Choroid plexus epithelial cell (primary cell): ENCODE data around the gene RSBN1.
A peak's percentile ranks its signal among the peaks of the same experiment; 100 is the strongest.

ENCODE experiments used
- DNase-seq: peaks from one replicate; pipeline ENCODE4 v3.0.0-alpha.2; 2010; ENCODE audit warnings: low read depth
- H3K4me3 ChIP-seq: 2 replicates; pipeline ENCODE4 v1.5.1; 2011; ENCODE audit warnings: low read depth, mild to moderate bottlenecking, control low read depth, low read length, moderate library complexity
- CTCF ChIP-seq: conservative IDR thresholded peaks from 2 replicates; pipeline ENCODE4 v1.5.1; 2011; ENCODE audit warnings: low read depth, mild to moderate bottlenecking, control low read depth, inconsistent platforms, low read length, moderate library complexity

Gene RSBN1

DNA sequence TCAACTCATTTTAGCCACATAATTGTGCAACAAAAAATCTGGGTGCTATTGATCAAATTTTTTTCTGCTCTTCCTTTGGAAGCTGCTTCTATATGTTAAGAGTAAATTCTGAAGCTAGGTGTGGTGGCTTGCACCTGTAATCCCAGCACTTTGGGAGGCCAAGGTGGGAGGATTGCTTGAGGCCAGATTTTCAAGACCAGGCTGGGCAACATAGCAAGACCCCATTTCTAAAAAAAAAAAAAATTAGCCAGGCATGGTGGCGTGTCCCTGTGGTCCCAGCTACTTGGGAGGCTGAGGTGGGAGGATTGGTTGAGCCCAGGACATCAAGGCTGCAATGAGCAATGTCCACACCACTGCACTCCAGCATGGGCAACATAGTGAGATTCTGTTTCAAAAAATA is 24.3 kb upstream of the RSBN1 start:
- TF ChIP-seq CTCF: no peak
- no peak overlapping the region for H3K4me3 ChIP-seq
- no peak for DNase-seq

- TF ChIP-seq CTCF: peak; percentile 37
- DNase-seq: peak; percentile 76
- no peak overlapping the region for H3K4me3 ChIP-seq
Observed at GRCh38 chr1:113835686-113836290, 23.5 kb upstream of the RSBN1 start.

DNA sequence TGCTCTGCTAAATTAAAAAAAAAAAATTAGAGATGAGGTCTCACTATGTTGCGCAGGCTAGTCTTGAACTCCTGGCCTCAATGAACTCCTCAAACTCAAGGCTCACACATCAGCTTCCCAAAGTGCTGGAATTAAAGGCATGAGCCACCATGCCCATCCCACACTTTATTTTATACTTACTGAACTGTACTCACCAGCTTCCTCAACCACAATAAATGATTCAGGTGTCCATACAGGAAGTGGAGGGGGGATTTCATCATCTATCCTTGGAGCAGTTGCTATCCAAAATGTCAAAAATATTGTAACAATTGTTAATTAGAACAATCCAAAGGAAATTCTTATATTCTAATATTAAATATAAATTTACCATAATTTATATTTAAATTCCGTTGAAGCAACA is 22.4 kb upstream of the RSBN1 start:
- no peak for DNase-seq
- no peak for TF ChIP-seq CTCF
- no peak overlapping the region for H3K4me3 ChIP-seq

DNA sequence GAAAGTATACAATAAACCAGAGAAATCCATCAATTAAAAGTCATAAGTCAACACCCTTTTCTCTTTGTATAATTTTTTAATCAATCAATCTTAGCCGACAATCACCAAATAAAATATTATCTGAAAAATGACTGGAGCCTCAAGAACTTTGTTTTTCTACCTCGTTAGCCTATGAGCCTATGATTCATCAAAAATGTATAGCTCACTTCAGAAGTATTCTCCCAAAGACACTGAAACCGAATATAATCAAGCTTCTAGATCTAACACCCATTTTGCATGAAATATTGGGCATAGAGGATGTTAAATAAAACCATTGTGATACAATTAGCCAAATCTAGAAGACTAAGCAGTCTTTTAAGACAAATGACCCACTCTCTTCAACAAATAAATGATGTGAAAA is 17.8 kb upstream of the RSBN1 start:
- no peak overlapping the region for H3K4me3 ChIP-seq
- TF ChIP-seq CTCF: no peak
- DNase-seq: peak; percentile 53

DNA sequence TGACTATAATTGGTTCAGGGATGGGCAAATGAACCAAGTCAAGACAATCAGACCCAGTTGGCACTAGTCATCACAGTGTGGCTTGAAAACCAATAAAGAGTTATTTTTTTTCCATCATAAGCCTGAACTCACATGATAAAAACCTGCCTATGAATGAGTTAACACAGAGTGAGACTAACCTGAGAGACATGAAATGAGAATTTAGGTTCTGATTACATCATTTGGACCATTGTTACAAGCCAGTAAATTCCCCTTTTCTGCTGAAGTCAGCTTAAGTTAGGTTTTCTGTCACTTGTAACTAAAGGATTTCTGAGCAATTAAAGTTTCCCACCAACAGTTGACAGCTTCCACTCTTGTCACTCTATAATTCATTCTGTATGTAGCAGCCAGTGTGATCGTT is 9.6 kb upstream of the RSBN1 start:
- no peak for TF ChIP-seq CTCF
- no peak overlapping the region for H3K4me3 ChIP-seq
- DNase-seq: no peak

DNA sequence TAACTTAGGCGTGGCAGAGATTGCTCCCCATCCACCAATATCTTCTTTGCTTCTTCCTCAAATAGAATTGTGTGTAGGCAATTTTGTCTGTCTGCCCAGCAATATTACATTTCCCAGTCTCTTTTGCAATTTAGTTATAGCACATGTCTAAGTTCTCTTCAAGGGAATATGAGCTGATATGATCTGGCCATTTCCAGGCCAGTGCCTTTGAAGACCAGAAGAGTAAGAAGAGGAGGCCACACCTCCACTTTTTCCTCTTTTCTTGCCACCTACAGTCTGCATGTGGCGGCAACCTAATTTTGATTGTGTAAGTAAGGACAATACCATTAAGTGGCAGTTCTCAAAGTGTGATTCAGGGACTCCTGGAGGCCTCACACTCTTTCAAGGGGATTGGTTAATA is 6.3 kb upstream of the RSBN1 start:
- no peak for DNase-seq
- no peak overlapping the region for H3K4me3 ChIP-seq
- TF ChIP-seq CTCF: no peak

GRCh38 chr1:113813218-113813617 is 942 bp upstream of the RSBN1 start:
- DNase-seq: no peak
- H3K4me3 ChIP-seq: no peak overlapping the region
- no peak for TF ChIP-seq CTCF
